Mammary epithelial cell (primary cell): ENCODE measurements around the gene HSPBAP1.

ENCODE experiments used
- EZH2 ChIP-seq: IDR thresholded peaks from 2 replicates; pipeline ENCODE4 v1.6.1; 2012; ENCODE audit warnings: low read length, inconsistent platforms, borderline replicate concordance
- TF ChIP-seq, protein P1 (sequence below), 2 donors: IDR thresholded peaks in 1 of 2; conservative IDR thresholded peaks in 1 of 2; 2 replicates each; pipeline ENCODE4 v1.5.1; 2011 to 2012; ENCODE audit warnings: inconsistent platforms in 2 of 2, low read length in 2 of 2, mild to moderate bottlenecking in 2 of 2, control low read depth in 1 of 2, low read depth in 1 of 2; ENCODE audit not compliant: insufficient read depth in 1 of 2; ENCODE audit errors: extremely low read depth in 1 of 2

DNA sequence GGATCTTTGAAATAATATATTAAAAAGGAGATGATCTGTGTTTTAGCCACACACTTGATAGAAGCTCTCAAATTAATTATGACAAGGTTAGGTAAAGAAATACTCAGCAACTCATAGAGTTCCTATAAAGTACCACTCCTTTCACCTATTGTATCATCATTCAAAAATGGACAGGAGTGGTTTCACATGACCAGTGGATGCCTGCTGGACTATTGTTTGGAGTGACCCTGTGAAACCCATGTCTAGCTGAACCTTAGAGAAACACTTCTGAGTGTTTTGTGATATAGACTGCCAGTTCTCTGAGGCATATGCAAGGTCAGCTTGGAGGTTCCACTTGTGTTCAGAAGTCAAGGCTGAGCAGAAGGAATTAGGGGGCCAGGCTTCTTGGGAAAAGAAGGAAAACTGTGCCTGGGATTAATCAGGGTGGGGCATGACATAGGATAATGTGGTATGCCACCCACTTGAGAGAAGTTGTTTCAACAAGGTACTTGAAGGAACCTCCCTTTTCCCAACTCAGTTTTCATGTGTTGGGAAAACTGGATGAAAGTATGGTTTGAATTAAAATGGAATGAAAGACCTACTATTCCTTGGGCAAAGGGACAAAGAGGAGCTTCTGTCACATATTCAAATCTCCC is 97.6 kb downstream of the HSPBAP1 start:
- TF ChIP-seq, protein P1, sequence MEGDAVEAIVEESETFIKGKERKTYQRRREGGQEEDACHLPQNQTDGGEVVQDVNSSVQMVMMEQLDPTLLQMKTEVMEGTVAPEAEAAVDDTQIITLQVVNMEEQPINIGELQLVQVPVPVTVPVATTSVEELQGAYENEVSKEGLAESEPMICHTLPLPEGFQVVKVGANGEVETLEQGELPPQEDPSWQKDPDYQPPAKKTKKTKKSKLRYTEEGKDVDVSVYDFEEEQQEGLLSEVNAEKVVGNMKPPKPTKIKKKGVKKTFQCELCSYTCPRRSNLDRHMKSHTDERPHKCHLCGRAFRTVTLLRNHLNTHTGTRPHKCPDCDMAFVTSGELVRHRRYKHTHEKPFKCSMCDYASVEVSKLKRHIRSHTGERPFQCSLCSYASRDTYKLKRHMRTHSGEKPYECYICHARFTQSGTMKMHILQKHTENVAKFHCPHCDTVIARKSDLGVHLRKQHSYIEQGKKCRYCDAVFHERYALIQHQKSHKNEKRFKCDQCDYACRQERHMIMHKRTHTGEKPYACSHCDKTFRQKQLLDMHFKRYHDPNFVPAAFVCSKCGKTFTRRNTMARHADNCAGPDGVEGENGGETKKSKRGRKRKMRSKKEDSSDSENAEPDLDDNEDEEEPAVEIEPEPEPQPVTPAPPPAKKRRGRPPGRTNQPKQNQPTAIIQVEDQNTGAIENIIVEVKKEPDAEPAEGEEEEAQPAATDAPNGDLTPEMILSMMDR (conservative IDR thresholded peaks at IDR 0.05 in 1 of 2, IDR thresholded peaks at IDR 0.05 in 1 of 2; ENCODE audit: extremely low read depth in 1 of 2, insufficient read depth in 1 of 2, low read depth in 1 of 2, low read length in 2 of 2): no peak
- TF ChIP-seq EZH2: no peak
